SK-N-SH treated with all-trans-retinoic acid at 6 μM for 48 hours (cell line): Measurements from ENCODE around the gene DND1.

Experiments used
- ESRRG ChIP-seq: fragments of 250-450 bp; sonication (Bioruptor Pico); IDR thresholded peaks from 2 replicates; pipeline ENCODE4 v1.6.1; 2021; ENCODE audit warnings: mild to moderate bottlenecking
- GLIS3 ChIP-seq: fragments of 250-450 bp; sonication (Bioruptor Pico); IDR thresholded peaks from 2 replicates; pipeline ENCODE4 v1.5.0; 2020; ENCODE audit warnings: mild to moderate bottlenecking, moderate library complexity
- ISL1 ChIP-seq: fragments of 250-450 bp; sonication (Bioruptor Pico); IDR thresholded peaks from 2 replicates; pipeline ENCODE4 v2.1.2; 2022; ENCODE audit warnings: mild to moderate bottlenecking, moderate library complexity
- OSR1 ChIP-seq: fragments of 250-450 bp; sonication (Bioruptor Pico); IDR thresholded peaks from 2 replicates; pipeline ENCODE4 v1.8.0; 2022; ENCODE audit warnings: moderate library complexity, mild to moderate bottlenecking, inconsistent platforms
- ZC3H10 ChIP-seq: fragments of 250-450 bp; sonication (Bioruptor Pico); IDR thresholded peaks from 2 replicates; pipeline ENCODE4 v1.5.1; 2021; ENCODE audit warnings: mild to moderate bottlenecking, moderate library complexity
- ZFP30 ChIP-seq: fragments of 450-650 bp; formaldehyde crosslinking; IDR thresholded peaks from 2 replicates; pipeline ENCODE4 v1.5.0; 2022; ENCODE audit warnings: mild to moderate bottlenecking, moderate library complexity
- TF ChIP-seq, protein P1 (sequence below): fragments of 250-450 bp; sonication (Bioruptor Pico); IDR thresholded peaks from 2 replicates; pipeline ENCODE4 v1.5.0; 2020; ENCODE audit warnings: mild to moderate bottlenecking, moderate library complexity

DNA sequence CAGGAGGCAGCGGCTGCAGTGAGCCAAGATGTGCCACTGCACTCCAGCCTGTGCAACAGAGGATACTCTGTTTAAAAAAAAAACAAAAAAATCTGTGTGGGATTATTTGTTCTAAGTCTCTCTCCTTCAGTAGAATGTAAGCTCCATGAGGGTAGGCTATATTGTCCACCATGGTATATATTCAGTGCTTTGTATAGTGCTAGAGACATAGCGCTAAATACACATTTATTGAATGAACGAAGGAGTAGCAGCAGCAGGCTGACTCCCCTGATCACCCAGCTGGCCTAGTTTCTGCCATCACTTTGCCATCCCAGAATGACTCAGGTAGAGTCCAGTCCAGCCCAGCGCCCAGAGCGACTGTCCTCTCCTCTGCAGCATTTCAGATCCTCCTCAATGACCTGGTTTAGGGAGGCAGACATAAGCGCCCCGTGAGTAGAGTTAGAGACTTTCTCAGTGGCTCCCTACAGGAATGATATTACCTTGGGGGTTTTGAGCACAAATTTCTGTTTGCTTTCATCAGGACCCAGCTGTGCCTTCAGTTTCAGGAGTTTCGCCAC lies 17.1 kb upstream of the DND1 start:
- TF ChIP-seq GLIS3 (no peak), ZFP30 (CRISPR knock-in tag) (no peak), ZC3H10 (CRISPR knock-in tag) (no peak), ISL1 (CRISPR knock-in tag) (no peak), OSR1 (CRISPR knock-in tag) (no peak), ESRRG (CRISPR knock-in tag) (no peak)
- TF ChIP-seq, protein P1, sequence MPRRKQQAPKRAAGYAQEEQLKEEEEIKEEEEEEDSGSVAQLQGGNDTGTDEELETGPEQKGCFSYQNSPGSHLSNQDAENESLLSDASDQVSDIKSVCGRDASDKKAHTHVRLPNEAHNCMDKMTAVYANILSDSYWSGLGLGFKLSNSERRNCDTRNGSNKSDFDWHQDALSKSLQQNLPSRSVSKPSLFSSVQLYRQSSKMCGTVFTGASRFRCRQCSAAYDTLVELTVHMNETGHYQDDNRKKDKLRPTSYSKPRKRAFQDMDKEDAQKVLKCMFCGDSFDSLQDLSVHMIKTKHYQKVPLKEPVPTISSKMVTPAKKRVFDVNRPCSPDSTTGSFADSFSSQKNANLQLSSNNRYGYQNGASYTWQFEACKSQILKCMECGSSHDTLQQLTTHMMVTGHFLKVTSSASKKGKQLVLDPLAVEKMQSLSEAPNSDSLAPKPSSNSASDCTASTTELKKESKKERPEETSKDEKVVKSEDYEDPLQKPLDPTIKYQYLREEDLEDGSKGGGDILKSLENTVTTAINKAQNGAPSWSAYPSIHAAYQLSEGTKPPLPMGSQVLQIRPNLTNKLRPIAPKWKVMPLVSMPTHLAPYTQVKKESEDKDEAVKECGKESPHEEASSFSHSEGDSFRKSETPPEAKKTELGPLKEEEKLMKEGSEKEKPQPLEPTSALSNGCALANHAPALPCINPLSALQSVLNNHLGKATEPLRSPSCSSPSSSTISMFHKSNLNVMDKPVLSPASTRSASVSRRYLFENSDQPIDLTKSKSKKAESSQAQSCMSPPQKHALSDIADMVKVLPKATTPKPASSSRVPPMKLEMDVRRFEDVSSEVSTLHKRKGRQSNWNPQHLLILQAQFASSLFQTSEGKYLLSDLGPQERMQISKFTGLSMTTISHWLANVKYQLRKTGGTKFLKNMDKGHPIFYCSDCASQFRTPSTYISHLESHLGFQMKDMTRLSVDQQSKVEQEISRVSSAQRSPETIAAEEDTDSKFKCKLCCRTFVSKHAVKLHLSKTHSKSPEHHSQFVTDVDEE (CRISPR knock-in tag), result no peak
